Measurements from ENCODE around the gene HOXC13.

Gene HOXC13

DNA sequence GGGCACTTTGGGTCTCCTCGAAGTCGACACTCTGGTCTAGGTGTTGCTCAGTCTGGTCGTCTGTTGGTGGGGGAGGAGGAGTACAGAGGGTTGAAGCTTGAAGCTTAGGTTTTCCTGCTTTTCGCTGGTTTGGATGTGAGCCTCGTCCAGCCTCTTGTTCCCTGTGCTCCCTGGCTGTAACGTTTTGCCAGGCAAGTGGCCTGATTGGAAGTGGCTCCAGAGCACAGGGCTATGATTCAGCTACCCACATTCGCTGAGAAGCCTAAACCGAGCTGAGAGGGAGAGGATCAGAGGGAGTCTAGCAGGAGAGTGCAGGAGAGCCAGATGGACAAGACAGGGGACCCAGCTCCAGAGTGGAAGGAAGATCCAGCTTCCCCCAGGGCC is 52.4 kb downstream of the HOXC13 start (continued):
- TF ChIP-seq, protein P1, sequence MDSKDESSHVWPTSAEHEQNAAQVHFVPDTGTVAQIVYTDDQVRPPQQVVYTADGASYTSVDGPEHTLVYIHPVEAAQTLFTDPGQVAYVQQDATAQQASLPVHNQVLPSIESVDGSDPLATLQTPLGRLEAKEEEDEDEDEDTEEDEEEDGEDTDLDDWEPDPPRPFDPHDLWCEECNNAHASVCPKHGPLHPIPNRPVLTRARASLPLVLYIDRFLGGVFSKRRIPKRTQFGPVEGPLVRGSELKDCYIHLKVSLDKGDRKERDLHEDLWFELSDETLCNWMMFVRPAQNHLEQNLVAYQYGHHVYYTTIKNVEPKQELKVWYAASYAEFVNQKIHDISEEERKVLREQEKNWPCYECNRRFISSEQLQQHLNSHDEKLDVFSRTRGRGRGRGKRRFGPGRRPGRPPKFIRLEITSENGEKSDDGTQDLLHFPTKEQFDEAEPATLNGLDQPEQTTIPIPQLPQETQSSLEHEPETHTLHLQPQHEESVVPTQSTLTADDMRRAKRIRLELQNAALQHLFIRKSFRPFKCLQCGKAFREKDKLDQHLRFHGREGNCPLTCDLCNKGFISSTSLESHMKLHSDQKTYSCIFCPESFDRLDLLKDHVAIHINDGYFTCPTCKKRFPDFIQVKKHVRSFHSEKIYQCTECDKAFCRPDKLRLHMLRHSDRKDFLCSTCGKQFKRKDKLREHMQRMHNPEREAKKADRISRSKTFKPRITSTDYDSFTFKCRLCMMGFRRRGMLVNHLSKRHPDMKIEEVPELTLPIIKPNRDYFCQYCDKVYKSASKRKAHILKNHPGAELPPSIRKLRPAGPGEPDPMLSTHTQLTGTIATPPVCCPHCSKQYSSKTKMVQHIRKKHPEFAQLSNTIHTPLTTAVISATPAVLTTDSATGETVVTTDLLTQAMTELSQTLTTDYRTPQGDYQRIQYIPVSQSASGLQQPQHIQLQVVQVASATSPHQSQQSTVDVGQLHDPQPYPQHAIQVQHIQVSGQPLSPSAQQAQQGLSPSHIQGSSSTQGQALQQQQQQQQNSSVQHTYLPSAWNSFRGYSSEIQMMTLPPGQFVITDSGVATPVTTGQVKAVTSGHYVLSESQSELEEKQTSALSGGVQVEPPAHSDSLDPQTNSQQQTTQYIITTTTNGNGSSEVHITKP (tag by site-specific recombination; IDR thresholded peaks at IDR 0.05) = no peak
- TF ChIP-seq ZBTB8A (tag by site-specific recombination; IDR thresholded peaks at IDR 0.05) = peak; percentile 4; the same call in 1 of the 2 replicates
- no peak for TF ChIP-seq ZNF776 (tag by site-specific recombination; IDR thresholded peaks at IDR 0.05; ENCODE audit: borderline replicate concordance)

DNA sequence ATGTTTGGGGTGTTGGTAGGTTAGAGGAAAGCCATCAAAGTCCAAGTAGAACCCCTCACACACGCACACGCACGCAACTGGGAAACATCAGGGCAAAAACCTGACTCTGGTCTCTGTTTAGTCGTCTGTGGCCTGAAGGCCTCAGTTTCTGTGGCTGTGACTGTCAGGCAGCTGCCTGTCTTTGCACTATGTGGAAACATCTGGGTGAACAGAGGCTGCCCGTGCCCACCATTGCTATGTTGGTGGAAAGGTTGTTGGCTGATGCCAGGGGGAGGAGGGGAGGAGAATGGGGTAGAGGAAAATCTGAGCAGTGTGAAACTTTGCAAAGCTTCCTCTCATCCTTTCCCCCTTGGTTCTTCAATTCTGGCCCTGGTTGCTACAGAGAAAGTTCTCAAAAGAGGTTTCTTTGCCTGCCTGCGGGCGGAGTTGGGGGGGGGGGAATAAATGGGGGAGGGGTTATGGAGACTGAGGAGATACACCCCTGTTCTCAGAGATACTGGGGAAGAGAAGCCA is 53.8 kb downstream of the HOXC13 start:
- Histone ChIP-seq H3K4me3 (ENCODE audit: low read depth, low read length) (no peak overlapping the region), H3K36me3 (ENCODE audit: control insufficient read depth in 2 of 2, insufficient read depth in 1 of 2, low read length in 2 of 2) (no peaks in the 10 kb centered on the region), H3K9me3 (ENCODE audit: control insufficient read depth, insufficient read depth, low read depth, low read length) (no peaks in the 10 kb centered on the region), H3K27ac (ENCODE audit: extremely low read depth, low read depth, low read length) (no peak overlapping the region; the same call in 1 of the 2 replicates), H3K4me1 (ENCODE audit: control insufficient read depth, insufficient read depth, low read length) (peaks cover 44% of the 10 kb centered on the region)
- ChIA-PET POLR2A (no interaction called here), CTCF (interaction anchor here (0.6 to 3.0 kb wide), 8 partner anchors 8 to 246 kb away, joined by 3 to 25 read pairs (median 6); partner anchors contain the start of gene HOXC10)
- TF ChIP-seq ZNF626 (tag by site-specific recombination; IDR thresholded peaks at IDR 0.05) (no peak), ZNF335 (tag by site-specific recombination; conservative IDR thresholded peaks at IDR 0.05) (0 out of 2 replicates have a peak, but pooled peaks have one; percentile 23), PRDM1 (tag by site-specific recombination; IDR thresholded peaks at IDR 0.05) (peak; percentile 63), KLF8 (tag by site-specific recombination; IDR thresholded peaks at IDR 0.05) (0 out of 2 replicates have a peak, but pooled peaks have one; percentile 24)
- TF ChIP-seq, protein P2, sequence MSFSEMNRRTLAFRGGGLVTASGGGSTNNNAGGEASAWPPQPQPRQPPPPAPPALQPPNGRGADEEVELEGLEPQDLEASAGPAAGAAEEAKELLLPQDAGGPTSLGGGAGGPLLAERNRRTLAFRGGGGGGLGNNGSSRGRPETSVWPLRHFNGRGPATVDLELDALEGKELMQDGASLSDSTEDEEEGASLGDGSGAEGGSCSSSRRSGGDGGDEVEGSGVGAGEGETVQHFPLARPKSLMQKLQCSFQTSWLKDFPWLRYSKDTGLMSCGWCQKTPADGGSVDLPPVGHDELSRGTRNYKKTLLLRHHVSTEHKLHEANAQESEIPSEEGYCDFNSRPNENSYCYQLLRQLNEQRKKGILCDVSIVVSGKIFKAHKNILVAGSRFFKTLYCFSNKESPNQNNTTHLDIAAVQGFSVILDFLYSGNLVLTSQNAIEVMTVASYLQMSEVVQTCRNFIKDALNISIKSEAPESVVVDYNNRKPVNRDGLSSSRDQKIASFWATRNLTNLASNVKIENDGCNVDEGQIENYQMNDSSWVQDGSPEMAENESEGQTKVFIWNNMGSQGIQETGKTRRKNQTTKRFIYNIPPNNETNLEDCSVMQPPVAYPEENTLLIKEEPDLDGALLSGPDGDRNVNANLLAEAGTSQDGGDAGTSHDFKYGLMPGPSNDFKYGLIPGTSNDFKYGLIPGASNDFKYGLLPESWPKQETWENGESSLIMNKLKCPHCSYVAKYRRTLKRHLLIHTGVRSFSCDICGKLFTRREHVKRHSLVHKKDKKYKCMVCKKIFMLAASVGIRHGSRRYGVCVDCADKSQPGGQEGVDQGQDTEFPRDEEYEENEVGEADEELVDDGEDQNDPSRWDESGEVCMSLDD (tag by site-specific recombination; IDR thresholded peaks at IDR 0.05) = peak; percentile 5; the same call in 1 of the 2 replicates

DNA sequence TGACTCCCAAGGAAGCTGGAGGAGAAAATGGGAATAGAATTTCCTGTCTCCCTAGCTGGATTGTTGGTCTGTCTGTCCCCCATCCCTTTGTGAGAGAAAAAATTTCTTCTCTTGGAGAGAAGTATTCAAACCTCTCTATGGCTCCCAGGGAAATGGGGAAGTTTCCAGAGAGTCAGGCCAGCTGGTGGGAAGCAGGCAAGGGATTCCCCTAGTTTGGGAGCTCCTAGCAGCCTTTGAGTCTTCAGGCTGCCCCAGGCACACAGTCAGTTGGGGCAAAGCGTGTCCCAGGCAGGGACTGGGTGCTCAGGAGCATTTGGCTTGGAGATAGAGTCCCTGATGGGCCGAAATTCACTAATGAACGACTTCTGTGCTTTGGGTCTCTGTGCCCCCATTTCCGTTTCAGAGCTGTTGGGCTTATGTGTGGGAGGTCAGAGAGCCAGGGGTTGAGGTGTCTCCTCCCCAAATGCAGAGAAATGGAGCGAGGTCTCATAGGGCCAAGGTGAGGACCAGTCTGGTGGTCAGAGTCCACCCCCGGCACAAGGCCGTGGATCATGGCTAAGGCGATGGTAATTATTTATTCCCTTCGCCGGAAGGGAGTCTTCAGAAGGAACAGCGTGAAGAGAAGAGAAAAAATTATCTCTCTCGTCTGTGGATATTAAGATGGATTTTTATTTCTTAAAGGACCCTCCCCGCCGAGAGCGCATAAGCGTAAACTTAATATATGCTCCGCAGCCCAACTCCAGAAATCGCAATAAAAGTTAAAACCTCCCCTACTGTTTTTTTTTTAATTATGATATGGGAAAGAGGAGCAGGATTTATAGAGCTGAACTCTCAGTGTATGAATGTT is 54.8 kb downstream of the HOXC13 start:
- H3K9me3 ChIP-seq (ENCODE audit: control insufficient read depth, insufficient read depth, low read depth, low read length) = no peaks in the 10 kb centered on the region
- H3K36me3 ChIP-seq (ENCODE audit: control insufficient read depth in 2 of 2, insufficient read depth in 1 of 2, low read length in 2 of 2) = no peaks in the 10 kb centered on the region
- ChIA-PET POLR2A (interaction anchor here (0.6 kb wide), 1 partner anchor 24 kb away, joined by 5 read pairs; no protein-coding TSS in a partner anchor), CTCF (interaction anchor here (1.7 to 3.0 kb wide), 3 partner anchors 9 to 247 kb away, joined by 5 to 25 read pairs (median 10); partner anchors contain the start of gene HOXC10)
- no peak overlapping the region; the same call in 1 of the 2 replicates for H3K27ac ChIP-seq (ENCODE audit: extremely low read depth, low read depth, low read length)
- peaks cover 44% of the 10 kb centered on the region for H3K4me1 ChIP-seq (ENCODE audit: control insufficient read depth, insufficient read depth, low read length)
- H3K4me3 ChIP-seq (ENCODE audit: low read depth, low read length) = no peak overlapping the region
- no peak for TF ChIP-seq ZNF138 (tag by site-specific recombination; IDR thresholded peaks at IDR 0.05; ENCODE audit: borderline replicate concordance)
- no peak for TF ChIP-seq BCL11B (tag by site-specific recombination; IDR thresholded peaks at IDR 0.05; ENCODE audit: low read depth)
- no peak for TF ChIP-seq ZNF837 (tag by site-specific recombination; IDR thresholded peaks at IDR 0.05)
- TF ChIP-seq, protein P3, sequence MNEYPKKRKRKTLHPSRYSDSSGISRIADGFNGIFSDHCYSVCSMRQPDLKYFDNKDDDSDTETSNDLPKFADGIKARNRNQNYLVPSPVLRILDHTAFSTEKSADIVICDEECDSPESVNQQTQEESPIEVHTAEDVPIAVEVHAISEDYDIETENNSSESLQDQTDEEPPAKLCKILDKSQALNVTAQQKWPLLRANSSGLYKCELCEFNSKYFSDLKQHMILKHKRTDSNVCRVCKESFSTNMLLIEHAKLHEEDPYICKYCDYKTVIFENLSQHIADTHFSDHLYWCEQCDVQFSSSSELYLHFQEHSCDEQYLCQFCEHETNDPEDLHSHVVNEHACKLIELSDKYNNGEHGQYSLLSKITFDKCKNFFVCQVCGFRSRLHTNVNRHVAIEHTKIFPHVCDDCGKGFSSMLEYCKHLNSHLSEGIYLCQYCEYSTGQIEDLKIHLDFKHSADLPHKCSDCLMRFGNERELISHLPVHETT (tag by site-specific recombination; IDR thresholded peaks at IDR 0.05) = no peak
- peak; percentile 69 for TF ChIP-seq IKZF3 (tag by site-specific recombination; IDR thresholded peaks at IDR 0.05)
- TF ChIP-seq ZNF658 (tag by site-specific recombination; IDR thresholded peaks at IDR 0.05) = no peak
- TF ChIP-seq ZNF23 (tag by site-specific recombination; IDR thresholded peaks at IDR 0.05; ENCODE audit: borderline replicate concordance) = no peak
- TF ChIP-seq, protein P4, sequence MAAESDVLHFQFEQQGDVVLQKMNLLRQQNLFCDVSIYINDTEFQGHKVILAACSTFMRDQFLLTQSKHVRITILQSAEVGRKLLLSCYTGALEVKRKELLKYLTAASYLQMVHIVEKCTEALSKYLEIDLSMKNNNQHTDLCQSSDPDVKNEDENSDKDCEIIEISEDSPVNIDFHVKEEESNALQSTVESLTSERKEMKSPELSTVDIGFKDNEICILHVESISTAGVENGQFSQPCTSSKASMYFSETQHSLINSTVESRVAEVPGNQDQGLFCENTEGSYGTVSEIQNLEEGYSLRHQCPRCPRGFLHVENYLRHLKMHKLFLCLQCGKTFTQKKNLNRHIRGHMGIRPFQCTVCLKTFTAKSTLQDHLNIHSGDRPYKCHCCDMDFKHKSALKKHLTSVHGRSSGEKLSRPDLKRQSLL (tag by site-specific recombination; IDR thresholded peaks at IDR 0.05) = peak; percentile 89
- TF ChIP-seq, protein P5, sequence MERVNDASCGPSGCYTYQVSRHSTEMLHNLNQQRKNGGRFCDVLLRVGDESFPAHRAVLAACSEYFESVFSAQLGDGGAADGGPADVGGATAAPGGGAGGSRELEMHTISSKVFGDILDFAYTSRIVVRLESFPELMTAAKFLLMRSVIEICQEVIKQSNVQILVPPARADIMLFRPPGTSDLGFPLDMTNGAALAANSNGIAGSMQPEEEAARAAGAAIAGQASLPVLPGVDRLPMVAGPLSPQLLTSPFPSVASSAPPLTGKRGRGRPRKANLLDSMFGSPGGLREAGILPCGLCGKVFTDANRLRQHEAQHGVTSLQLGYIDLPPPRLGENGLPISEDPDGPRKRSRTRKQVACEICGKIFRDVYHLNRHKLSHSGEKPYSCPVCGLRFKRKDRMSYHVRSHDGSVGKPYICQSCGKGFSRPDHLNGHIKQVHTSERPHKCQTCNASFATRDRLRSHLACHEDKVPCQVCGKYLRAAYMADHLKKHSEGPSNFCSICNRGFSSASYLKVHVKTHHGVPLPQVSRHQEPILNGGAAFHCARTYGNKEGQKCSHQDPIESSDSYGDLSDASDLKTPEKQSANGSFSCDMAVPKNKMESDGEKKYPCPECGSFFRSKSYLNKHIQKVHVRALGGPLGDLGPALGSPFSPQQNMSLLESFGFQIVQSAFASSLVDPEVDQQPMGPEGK (tag by site-specific recombination; IDR thresholded peaks at IDR 0.05) = peak; percentile 13; the same call in 1 of the 2 replicates

All from HEK293 (cell line).